Measurements from ENCODE around the gene VTN. TPM values are rescaled to one million over a fixed set of nuclear protein-coding genes. Genes with fewer than 3 reads are reported as not detected.
A peak's percentile ranks its signal among the peaks of the same experiment; 100 is the strongest.

The VTN gene
- total RNA-seq, 1 donor from 2014 or later = 40.4 TPM

DNA sequence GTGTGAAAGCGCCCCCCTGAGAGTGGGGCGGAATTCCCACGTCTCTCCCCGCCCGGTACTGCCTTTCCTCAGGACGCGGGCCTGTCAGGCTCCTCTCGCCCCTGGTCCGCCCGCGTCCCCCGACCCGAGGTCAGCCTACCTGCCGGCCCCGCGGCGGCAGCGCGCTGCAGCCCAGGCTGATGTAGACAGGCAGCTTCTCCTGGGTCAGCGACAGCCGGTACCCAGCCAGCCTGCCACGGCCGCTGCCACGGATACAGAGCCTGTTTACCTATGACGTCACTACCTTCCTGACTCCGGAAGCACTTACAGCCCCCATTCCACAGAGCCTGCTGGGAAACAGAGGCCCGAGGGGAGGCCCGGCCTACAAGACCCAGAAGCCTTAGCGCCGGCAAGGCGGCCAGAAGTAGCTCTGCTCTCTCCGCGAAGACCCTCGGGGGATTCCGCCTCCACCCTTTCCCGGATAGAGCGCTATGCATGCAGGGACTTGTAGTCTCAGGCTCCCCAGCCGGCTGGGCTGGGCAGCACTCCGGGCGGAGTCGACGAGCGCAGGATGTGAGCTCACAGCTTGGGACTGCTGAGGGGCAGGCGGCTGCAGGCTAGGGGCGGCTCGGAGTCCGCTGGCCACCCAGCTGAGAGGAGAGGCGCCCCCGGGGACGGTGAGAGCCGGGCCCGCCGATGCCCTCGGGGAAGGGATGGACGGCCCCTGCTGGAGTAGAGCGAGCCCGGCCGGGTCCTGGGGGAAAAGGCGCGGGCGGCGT, 34.7 kb downstream of the VTN start, which contains the start of the genes IFT20 and TNFAIP1:
TSS of gene IFT20 (minus strand) at position 272 of the 758 bp plus-strand sequence. CDS start 3,487 bp downstream, outside the sequence.
TSS of gene TNFAIP1 (plus strand) at position 561 of the 758 bp plus-strand sequence. CDS start 3,761 bp downstream, outside the sequence.
- TF ChIP-seq, protein P1, sequence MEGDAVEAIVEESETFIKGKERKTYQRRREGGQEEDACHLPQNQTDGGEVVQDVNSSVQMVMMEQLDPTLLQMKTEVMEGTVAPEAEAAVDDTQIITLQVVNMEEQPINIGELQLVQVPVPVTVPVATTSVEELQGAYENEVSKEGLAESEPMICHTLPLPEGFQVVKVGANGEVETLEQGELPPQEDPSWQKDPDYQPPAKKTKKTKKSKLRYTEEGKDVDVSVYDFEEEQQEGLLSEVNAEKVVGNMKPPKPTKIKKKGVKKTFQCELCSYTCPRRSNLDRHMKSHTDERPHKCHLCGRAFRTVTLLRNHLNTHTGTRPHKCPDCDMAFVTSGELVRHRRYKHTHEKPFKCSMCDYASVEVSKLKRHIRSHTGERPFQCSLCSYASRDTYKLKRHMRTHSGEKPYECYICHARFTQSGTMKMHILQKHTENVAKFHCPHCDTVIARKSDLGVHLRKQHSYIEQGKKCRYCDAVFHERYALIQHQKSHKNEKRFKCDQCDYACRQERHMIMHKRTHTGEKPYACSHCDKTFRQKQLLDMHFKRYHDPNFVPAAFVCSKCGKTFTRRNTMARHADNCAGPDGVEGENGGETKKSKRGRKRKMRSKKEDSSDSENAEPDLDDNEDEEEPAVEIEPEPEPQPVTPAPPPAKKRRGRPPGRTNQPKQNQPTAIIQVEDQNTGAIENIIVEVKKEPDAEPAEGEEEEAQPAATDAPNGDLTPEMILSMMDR (IDR thresholded peaks at IDR 0.05; ENCODE audit: borderline replicate concordance) = no peak
- DNase-seq = peak; percentile 99
- Histone ChIP-seq H3K9me3 (replicated peaks) (no peaks in the 10 kb centered on the region), H3K4me3 (peak within 1 kb of the TSS; percentile 90), H3K27ac (replicated peaks) (peak within 1 kb of the TSS; percentile 98), H3K36me3 (peaks cover 32% of the 10 kb centered on the region), H3K4me1 (peaks cover 71% of the 10 kb centered on the region), H3K27me3 (ENCODE audit: low read depth) (no peaks in the 10 kb centered on the region)
- intact Hi-C loops (cut with micrococcal nuclease) = no loop called here

DNA sequence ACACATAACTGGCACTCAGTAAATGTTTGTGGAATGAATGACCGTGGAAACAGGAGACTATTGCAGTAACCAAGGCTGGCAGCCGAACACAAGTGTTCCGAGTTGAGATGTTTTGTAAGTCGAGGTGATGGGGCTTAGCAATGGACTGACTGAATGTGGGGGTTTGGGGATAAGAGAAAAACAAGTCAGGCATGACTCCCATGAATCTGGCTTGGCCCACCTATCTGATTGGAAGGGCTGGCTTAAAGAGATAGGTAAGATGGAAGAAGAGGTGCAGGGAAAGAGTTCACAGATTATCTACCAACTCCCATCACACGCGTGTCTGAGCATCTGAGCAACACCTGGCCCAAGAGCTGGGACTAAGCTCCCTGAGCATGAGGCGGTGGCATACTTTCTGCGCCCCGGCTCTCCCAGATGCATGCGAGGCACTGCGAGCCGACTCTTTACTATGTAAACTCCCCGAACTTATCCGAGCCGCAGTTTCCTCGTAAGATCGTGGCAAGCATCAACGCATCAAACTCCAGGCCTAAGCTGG, 35.4 kb downstream of the VTN start:
- H3K4me1 ChIP-seq = peaks cover 65% of the 10 kb centered on the region
- no peaks in the 10 kb centered on the region for H3K27me3 ChIP-seq (ENCODE audit: low read depth)
- TF ChIP-seq, protein P1 (IDR thresholded peaks at IDR 0.05; ENCODE audit: borderline replicate concordance) = no peak
- peak overlapping the region; percentile 90 for H3K4me3 ChIP-seq
- peak overlapping the region; percentile 98 for H3K27ac ChIP-seq (replicated peaks)
- peaks cover 31% of the 10 kb centered on the region for H3K36me3 ChIP-seq
- intact Hi-C loops (cut with micrococcal nuclease) = no loop called here
- H3K9me3 ChIP-seq (replicated peaks) = no peaks in the 10 kb centered on the region
- no peak for DNase-seq

DNA sequence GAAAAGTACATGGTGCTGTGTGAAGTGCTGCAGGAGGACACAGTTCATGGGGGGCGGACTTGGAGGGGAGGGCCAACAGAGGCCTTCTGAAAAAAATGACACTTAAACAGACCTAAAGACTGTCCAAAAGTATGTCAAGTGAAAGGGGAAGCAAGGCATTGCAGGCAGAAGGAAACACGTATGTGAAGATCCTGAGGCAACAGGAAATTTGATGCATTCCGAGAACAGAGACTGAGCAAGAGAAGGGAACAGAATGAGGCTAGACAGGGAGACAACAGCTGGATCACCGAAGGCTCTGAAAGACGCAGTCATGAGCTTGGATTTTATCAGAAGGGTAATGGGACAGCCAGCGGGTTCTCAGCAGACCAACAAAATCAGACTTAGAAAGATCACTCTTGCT, 35.9 kb downstream of the VTN start:
- intact Hi-C loops (cut with micrococcal nuclease) = no loop called here
- Histone ChIP-seq H3K36me3 (peaks cover 31% of the 10 kb centered on the region), H3K9me3 (replicated peaks) (no peaks in the 10 kb centered on the region), H3K27ac (replicated peaks) (peak overlapping the region; percentile 98), H3K4me1 (peaks cover 59% of the 10 kb centered on the region), H3K4me3 (peak overlapping the region; percentile 90), H3K27me3 (ENCODE audit: low read depth) (no peaks in the 10 kb centered on the region)
- DNase-seq = no peak
- TF ChIP-seq, protein P1 (IDR thresholded peaks at IDR 0.05; ENCODE audit: borderline replicate concordance) = no peak

DNA sequence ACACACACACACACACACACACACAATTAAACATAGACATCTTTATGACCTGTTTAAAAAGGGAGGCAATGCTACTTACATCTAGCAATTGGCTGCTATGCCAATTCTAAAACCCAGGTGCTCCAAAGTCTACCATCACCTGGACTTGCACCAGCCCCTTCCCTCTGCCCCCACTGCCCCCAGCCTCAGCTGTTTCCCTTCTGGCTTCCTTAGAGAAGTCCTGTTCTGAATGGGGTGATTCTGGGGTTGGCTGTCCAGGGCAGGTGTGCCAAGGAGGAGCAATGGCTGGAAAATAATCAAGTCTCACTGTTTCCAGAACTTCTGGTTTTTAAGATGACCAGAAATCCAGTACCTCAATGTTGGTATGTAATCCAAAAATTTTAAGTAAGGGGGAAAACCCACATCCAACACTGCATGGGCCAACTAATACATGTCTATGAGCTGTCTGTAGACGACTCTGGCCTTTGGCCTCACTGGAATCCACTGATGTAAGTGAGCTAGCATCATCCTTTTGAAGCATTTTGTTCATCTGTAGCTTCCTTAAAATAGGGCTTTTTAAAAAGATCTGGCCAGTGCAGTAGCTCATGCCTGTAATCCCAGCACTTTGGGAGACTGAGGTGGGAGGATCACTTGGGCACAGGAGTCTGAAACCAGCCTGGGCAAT, 36.9 kb downstream of the VTN start:
- Histone ChIP-seq H3K27ac (replicated peaks) (no peak overlapping the region), H3K27me3 (ENCODE audit: low read depth) (no peaks in the 10 kb centered on the region), H3K36me3 (peaks cover 41% of the 10 kb centered on the region), H3K4me1 (peaks cover 49% of the 10 kb centered on the region), H3K4me3 (no peak overlapping the region), H3K9me3 (replicated peaks) (no peaks in the 10 kb centered on the region)
- no peak for DNase-seq
- intact Hi-C loops (cut with micrococcal nuclease) = no loop called here
- TF ChIP-seq, protein P1 (IDR thresholded peaks at IDR 0.05; ENCODE audit: borderline replicate concordance) = no peak

DNA sequence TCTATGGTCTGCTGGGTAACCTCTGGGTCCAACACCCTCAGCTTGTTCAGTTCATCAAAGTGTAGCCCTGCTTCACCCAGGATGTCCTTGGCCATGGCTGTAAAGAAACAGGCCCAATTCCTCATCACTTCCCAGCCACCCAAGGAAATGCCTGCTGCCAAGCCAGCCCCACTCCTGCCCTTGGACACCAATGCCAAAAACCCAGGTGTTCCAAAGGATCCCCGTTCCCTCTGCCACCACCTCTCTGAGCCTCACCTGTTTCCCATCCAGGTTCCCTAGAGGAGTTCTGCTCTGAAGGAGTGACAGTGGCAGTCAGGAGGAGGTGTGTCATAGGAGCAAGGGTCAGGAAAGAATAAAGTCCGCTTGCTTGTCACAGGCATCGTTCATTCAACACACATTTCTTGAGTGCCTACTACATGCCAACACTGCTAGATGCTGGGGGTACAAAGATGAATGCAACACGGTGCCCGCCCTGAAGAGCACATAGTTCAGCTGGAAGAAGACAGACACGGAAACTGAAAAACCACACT, 38.2 kb downstream of the VTN start:
- H3K27me3 ChIP-seq (ENCODE audit: low read depth) = no peaks in the 10 kb centered on the region
- no peak overlapping the region for H3K4me3 ChIP-seq
- intact Hi-C loops (cut with micrococcal nuclease) = no loop called here
- H3K4me1 ChIP-seq = peaks cover 37% of the 10 kb centered on the region
- no peak for DNase-seq
- H3K9me3 ChIP-seq (replicated peaks) = no peaks in the 10 kb centered on the region
- H3K36me3 ChIP-seq = peaks cover 46% of the 10 kb centered on the region
- TF ChIP-seq, protein P1 (IDR thresholded peaks at IDR 0.05; ENCODE audit: borderline replicate concordance) = no peak
- H3K27ac ChIP-seq (replicated peaks) = no peak overlapping the region

Data from left ventricle myocardium inferior (tissue), 1 donor.